IMR-90 (cell line): ENCODE data around the gene NDRG4. TPM values are rescaled to one million over a fixed set of nuclear protein-coding genes. Genes with fewer than 3 reads are reported as not detected.

ENCODE experiments used
- ATAC-seq: fragments of 200-7000 bp; cut with Tn5 transposase; 2 replicates; pipeline ENCODE4 v1.9.1; 2020; ENCODE audit warnings: low read depth, mild to moderate bottlenecking, moderate library complexity
- BruUV-seq: library from RNA; stranded (reverse); fragments of 400-500 nt; replicated peaks from 2 replicates; lab custom pipeline; 2021; lab: Mats Ljungman, UMichigan
- CTCF ChIA-PET: fragments of 300-600 bp; formaldehyde crosslinking; extraction: SDS; loops from one replicate; lab custom pipeline; 2021; ENCODE audit warnings: antibody characterized with exemption; lab: Yijun Ruan, JAX
- POLR2A ChIA-PET: fragments of 300-600 bp; sonication (Branson Sonifier 250); formaldehyde crosslinking; loops from one replicate; lab custom pipeline; 2022; ENCODE audit warnings: antibody characterized with exemption; ENCODE audit not compliant: unreplicated experiment; lab: Charles Lee
- DNase-seq: peaks from one replicate; pipeline ENCODE4 v3.0.0; 2013
- H2AFZ ChIP-seq: replicated peaks from 2 replicates; pipeline ENCODE3; 2013; ENCODE audit warnings: low read length, mild to moderate bottlenecking; ENCODE audit not compliant: poor library complexity
- H2AK5ac ChIP-seq: 2 replicates; pipeline ENCODE4 v1.6.1; 2013; ENCODE audit warnings: low read depth, low read length, inconsistent platforms
- H2AK9ac ChIP-seq: replicated peaks from 2 replicates; pipeline ENCODE3; 2013; ENCODE audit warnings: mild to moderate bottlenecking, low read depth, low read length, moderate library complexity; ENCODE audit not compliant: poor library complexity
- H2BK120ac ChIP-seq: 2 replicates; pipeline ENCODE4 v1.6.1; 2013; ENCODE audit warnings: low read depth, low read length, inconsistent platforms
- H2BK15ac ChIP-seq: 3 replicates; pipeline ENCODE4 v1.6.1; 2013; ENCODE audit warnings: low read depth, low read length, inconsistent platforms
- H2BK20ac ChIP-seq: 2 replicates; pipeline ENCODE4 v1.6.1; 2013; ENCODE audit warnings: low read depth, mild to moderate bottlenecking, inconsistent platforms, low read length, moderate library complexity
- H2BK5ac ChIP-seq: 2 replicates; pipeline ENCODE4 v1.6.1; 2013; ENCODE audit warnings: mild to moderate bottlenecking, low read depth, low read length, inconsistent platforms; ENCODE audit not compliant: poor library complexity, severe bottlenecking
- H3K14ac ChIP-seq: replicated peaks from 2 replicates; pipeline ENCODE4 v1.6.1; 2013; ENCODE audit warnings: low read depth, low read length, inconsistent platforms
- H3K18ac ChIP-seq: 2 replicates; pipeline ENCODE4 v1.6.1; 2013; ENCODE audit warnings: low read depth, low read length, control low read depth
- H3K23ac ChIP-seq: 2 replicates; pipeline ENCODE4 v1.6.1; 2013; ENCODE audit warnings: low read depth, low read length, inconsistent platforms
- H3K27ac ChIP-seq: 2 replicates; pipeline ENCODE4 v1.5.1; 2013; ENCODE audit warnings: mild to moderate bottlenecking, control low read depth, low read length; ENCODE audit not compliant: insufficient read depth
- H3K27me3 ChIP-seq: 2 replicates; pipeline ENCODE4 v1.6.1; 2013; ENCODE audit warnings: low read length; ENCODE audit not compliant: control insufficient read depth, insufficient read depth
- H3K36me3 ChIP-seq: 2 replicates; pipeline ENCODE4 v1.6.1; 2013; ENCODE audit warnings: low read length, mixed read lengths; ENCODE audit not compliant: control insufficient read depth, insufficient read depth
- H3K4ac ChIP-seq: 2 replicates; pipeline ENCODE4 v1.6.1; 2013; ENCODE audit warnings: low read depth, low read length, inconsistent platforms
- H3K4me1 ChIP-seq: 2 replicates; pipeline ENCODE4 v1.6.1; 2013; ENCODE audit warnings: low read length, mixed read lengths; ENCODE audit not compliant: control insufficient read depth, insufficient read depth
- H3K4me2 ChIP-seq: 2 replicates; pipeline ENCODE4 v1.6.1; 2013; ENCODE audit warnings: low read depth, mild to moderate bottlenecking, control low read depth, low read length, moderate library complexity
- H3K4me3 ChIP-seq: 2 replicates; pipeline ENCODE4 v1.5.1; 2013; ENCODE audit warnings: low read depth, mild to moderate bottlenecking, control low read depth, low read length, moderate library complexity; ENCODE audit not compliant: insufficient read depth
- H3K56ac ChIP-seq: 2 replicates; pipeline ENCODE4 v1.6.1; 2013; ENCODE audit warnings: low read length, inconsistent platforms; ENCODE audit not compliant: insufficient read depth; ENCODE audit errors: extremely low read depth
- H3K79me1 ChIP-seq, 2 experiments: 2 replicates each; pipeline ENCODE4 v1.6.1; 2013; ENCODE audit warnings: low read length in 2 of 2, inconsistent platforms in 1 of 2, low read depth in 1 of 2
- H3K9ac ChIP-seq: 2 replicates; pipeline ENCODE4 v1.6.1; 2013; ENCODE audit warnings: low read depth, low read length, control low read depth
- H3K9me1 ChIP-seq: 2 replicates; pipeline ENCODE4 v1.6.1; 2013; ENCODE audit warnings: low read length, inconsistent platforms; ENCODE audit not compliant: insufficient read depth
- H3K9me3 ChIP-seq: 2 replicates; pipeline ENCODE4 v1.6.1; 2013; ENCODE audit warnings: low read length; ENCODE audit not compliant: control insufficient read depth, insufficient read depth
- H4K20me1 ChIP-seq: 2 replicates; pipeline ENCODE4 v1.6.1; 2013; ENCODE audit warnings: low read length, inconsistent platforms; ENCODE audit not compliant: insufficient read depth
- H4K5ac ChIP-seq: 2 replicates; pipeline ENCODE4 v1.6.1; 2013; ENCODE audit warnings: mild to moderate bottlenecking, low read depth, low read length, control low read depth
- H4K8ac ChIP-seq, 2 experiments: 2 replicates each; pipeline ENCODE4 v1.6.1; 2013; ENCODE audit warnings: low read depth in 2 of 2, low read length in 2 of 2, control low read depth in 1 of 2, inconsistent platforms in 1 of 2
- H4K91ac ChIP-seq: 2 replicates; pipeline ENCODE4 v1.6.1; 2013; ENCODE audit warnings: low read depth, low read length, inconsistent platforms; ENCODE audit not compliant: insufficient read depth
- BHLHE40 ChIP-seq: fragments of 150-350 bp; IDR thresholded peaks from 2 replicates; pipeline ENCODE4 v1.6.1; 2016; ENCODE audit warnings: mild to moderate bottlenecking, low read depth, low read length
- FOS ChIP-seq: fragments of 150-350 bp; IDR thresholded peaks from 2 replicates; pipeline ENCODE4 v1.6.1; 2016; ENCODE audit warnings: low read depth, low read length
- MAFK ChIP-seq: IDR thresholded peaks from 2 replicates; pipeline ENCODE4 v1.6.1; 2012; ENCODE audit warnings: low read depth, low read length, improper control_type of control experiment
- MXI1 ChIP-seq: IDR thresholded peaks from 2 replicates; pipeline ENCODE4 v1.6.1; 2012; ENCODE audit warnings: low read depth, mild to moderate bottlenecking, low read length, moderate library complexity, borderline replicate concordance
- NFE2L2 ChIP-seq: fragments of 150-350 bp; IDR thresholded peaks from 2 replicates; pipeline ENCODE4 v1.6.1; 2016; ENCODE audit warnings: low read depth, mild to moderate bottlenecking, low read length
- POLR2A ChIP-seq: IDR thresholded peaks from 2 replicates; pipeline ENCODE4 v1.6.1; 2012; ENCODE audit warnings: mild to moderate bottlenecking, low read depth, low read length
- RCOR1 ChIP-seq: IDR thresholded peaks from 2 replicates; pipeline ENCODE4 v1.6.1; 2012; ENCODE audit warnings: mild to moderate bottlenecking, low read length, improper control_type of control experiment; ENCODE audit not compliant: insufficient replicate concordance
- RFX5 ChIP-seq: IDR thresholded peaks from 2 replicates; pipeline ENCODE4 v1.8.0; 2012; ENCODE audit warnings: low read depth, mild to moderate bottlenecking, low read length, moderate library complexity
- SMC3 ChIP-seq: fragments of 150-350 bp; IDR thresholded peaks from 2 replicates; pipeline ENCODE4 v1.6.1; 2016; ENCODE audit warnings: low read depth, mild to moderate bottlenecking, antibody characterized with exemption, low read length, moderate library complexity
- USF2 ChIP-seq: fragments of 150-350 bp; IDR thresholded peaks from 2 replicates; pipeline ENCODE4 v1.6.1; 2017; ENCODE audit warnings: mild to moderate bottlenecking, antibody characterized with exemption, low read length, low read depth
- WGBS, 2 experiments: methylation state at CpG; one replicate each; pipeline versions ENCODE4 v1.1.5 to v1.1.7; 2013; ENCODE audit warnings: missing lambda C conversion rate in 2 of 2; ENCODE audit not compliant: insufficient read length in 1 of 2; ENCODE audit errors: extremely low coverage in 2 of 2; 5-methylcytosine and 5-hydroxymethylcytosine counted together
- dilution Hi-C: fragments of 300-500 bp; cut with HindIII; formaldehyde crosslinking; loops from one replicate; pipeline ENCODE4 v1.14.3; 2018; ENCODE audit warnings: low sequenced_read_pairs; ENCODE audit not compliant: unreplicated experiment
- in situ Hi-C: fragments of 300-500 bp; cut with MboI; formaldehyde crosslinking; loops from 3 replicates; pipeline ENCODE4 v1.14.3; 2019; ENCODE audit warnings: low sequenced_read_pairs, inconsistent platforms, mixed read lengths
- intact Hi-C: fragments of 100-400 bp; cut with micrococcal nuclease; formaldehyde crosslinking; loops from 2 replicates; pipeline ENCODE4 v1.10.0; 2022
- polyA plus RNA-seq, 3 experiments: library from polyadenylated mRNA; depleted of rRNA; stranded (reverse); fragments of >200 nt; gene quantifications; 2 replicates each; pipeline ENCODE4 v1.2.3, GENCODE V29; 2012; ENCODE audit warnings: low replicate concordance in 1 of 3
- total RNA-seq: library from RNA; depleted of rRNA; stranded (reverse); fragments of >200 nt; gene quantifications from 2 replicates; pipeline ENCODE4 v1.2.3, GENCODE V29; 2012
- TF ChIP-seq, protein P1 (sequence below): conservative IDR thresholded peaks from 2 replicates; pipeline ENCODE4 v1.5.1; 2012; ENCODE audit warnings: mild to moderate bottlenecking, low read depth, low read length, improper control_type of control experiment

Gene NDRG4
- total and polyA plus RNA-seq, 2 of the 4 experiments (the other 2 are of a cell fraction) = 10.9 to 23.5 TPM

DNA sequence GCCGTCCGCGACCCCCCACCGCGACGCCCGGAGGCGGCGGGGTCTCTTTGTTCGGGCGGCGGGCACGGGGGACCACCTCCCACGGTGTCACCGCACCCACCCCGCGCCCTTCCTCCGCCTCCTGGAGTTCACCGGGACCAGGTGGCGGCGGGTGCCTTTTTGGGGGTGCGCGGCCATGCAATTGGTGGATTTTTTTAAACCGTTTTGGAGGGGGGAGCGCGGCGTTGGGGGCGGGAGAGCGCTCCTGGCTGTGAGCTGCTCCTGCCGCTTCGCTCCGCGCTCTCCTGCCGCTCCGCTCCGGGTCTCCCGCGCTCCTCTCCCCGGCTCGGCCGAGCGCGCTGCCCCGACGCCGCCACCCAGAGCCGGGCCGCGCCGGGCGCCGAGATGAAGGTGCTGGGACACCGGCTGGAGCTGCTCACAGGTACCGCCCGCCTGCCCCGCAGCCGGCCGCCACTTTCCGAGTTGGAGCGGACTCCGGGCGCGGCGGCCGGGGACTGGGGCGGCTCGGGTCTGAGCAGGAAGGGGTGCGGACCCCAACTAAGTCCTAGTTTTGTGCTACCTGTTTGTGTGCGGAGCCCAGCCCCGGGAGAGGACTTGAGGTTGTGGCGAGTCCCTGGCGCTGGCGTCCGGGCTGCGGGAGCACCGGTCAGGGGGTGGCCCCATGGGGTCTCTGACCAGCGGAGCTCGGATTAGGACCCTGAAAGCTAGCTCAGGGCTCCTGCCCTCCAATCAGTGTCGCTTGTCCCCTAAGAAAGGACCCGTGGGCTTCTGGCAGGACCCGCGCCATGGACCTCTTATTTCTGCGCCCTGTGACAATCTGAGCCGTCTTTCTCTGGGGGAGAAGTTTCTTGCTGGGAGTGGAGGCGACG is 35.7 kb upstream of the NDRG4 start:
- H3K27me3 ChIP-seq = peaks cover 68% of the 10 kb centered on the region
- H2BK15ac ChIP-seq = no peak overlapping the region
- H3K36me3 ChIP-seq = no peaks in the 10 kb centered on the region
- DNase-seq (no peak), ATAC-seq (peak; percentile 42; the same call in 1 of the 2 replicates)
- H3K56ac ChIP-seq = no peak overlapping the region
- H3K14ac ChIP-seq = no peak overlapping the region
- no peak overlapping the region for H4K8ac ChIP-seq
- no peaks in the 10 kb centered on the region for H3K9me1 ChIP-seq
- ChIA-PET CTCF (no interaction called here), POLR2A (no interaction called here)
- H2BK20ac ChIP-seq = no peak overlapping the region
- H3K27ac ChIP-seq = no peak overlapping the region
- no peak overlapping the region for H3K4me3 ChIP-seq
- no peak overlapping the region for H3K23ac ChIP-seq
- H3K9ac ChIP-seq = no peak overlapping the region
- no peak overlapping the region for H3K18ac ChIP-seq
- no peaks in the 10 kb centered on the region for H3K79me1 ChIP-seq
- H2BK5ac ChIP-seq = no peak overlapping the region
- H3K4me1 ChIP-seq = no peaks in the 10 kb centered on the region
- H3K4me2 ChIP-seq = no peak overlapping the region
- no peak overlapping the region for H4K91ac ChIP-seq
- in situ Hi-C loops (no loop called here), intact Hi-C loops (no loop called here), dilution Hi-C loops (no loop called here)
- H4K20me1 ChIP-seq = no peaks in the 10 kb centered on the region
- no peak overlapping the region for H2AFZ ChIP-seq
- WGBS, 2 experiments = 2% methylated on average over 38 of the region's 86 CpGs; no CpG with 5 or more reads in 1 of the 2 experiments
- no peak overlapping the region for H4K5ac ChIP-seq
- no peak overlapping the region for H2AK5ac ChIP-seq
- H2AK9ac ChIP-seq = no peak overlapping the region
- BruUV-seq = no TSS peak
- H3K4ac ChIP-seq = no peak overlapping the region
- TF ChIP-seq FOS (no peak), SMC3 (no peak), NFE2L2 (no peak), MAFK (no peak), RFX5 (no peak), USF2 (no peak), POLR2A (no peak), BHLHE40 (no peak), RCOR1 (no peak), MXI1 (no peak)
- TF ChIP-seq, protein P1, sequence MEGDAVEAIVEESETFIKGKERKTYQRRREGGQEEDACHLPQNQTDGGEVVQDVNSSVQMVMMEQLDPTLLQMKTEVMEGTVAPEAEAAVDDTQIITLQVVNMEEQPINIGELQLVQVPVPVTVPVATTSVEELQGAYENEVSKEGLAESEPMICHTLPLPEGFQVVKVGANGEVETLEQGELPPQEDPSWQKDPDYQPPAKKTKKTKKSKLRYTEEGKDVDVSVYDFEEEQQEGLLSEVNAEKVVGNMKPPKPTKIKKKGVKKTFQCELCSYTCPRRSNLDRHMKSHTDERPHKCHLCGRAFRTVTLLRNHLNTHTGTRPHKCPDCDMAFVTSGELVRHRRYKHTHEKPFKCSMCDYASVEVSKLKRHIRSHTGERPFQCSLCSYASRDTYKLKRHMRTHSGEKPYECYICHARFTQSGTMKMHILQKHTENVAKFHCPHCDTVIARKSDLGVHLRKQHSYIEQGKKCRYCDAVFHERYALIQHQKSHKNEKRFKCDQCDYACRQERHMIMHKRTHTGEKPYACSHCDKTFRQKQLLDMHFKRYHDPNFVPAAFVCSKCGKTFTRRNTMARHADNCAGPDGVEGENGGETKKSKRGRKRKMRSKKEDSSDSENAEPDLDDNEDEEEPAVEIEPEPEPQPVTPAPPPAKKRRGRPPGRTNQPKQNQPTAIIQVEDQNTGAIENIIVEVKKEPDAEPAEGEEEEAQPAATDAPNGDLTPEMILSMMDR = no peak
- no peaks in the 10 kb centered on the region for H3K9me3 ChIP-seq
- no peak overlapping the region for H2BK120ac ChIP-seq
